ENCODE data around the gene CRHBP.
"Not testable (repeated sequence)": the region's sequence is repeated elsewhere in the genome, so short reads cannot be mapped to it uniquely, and the experiment has no call there.

CRHBP gene

DNA sequence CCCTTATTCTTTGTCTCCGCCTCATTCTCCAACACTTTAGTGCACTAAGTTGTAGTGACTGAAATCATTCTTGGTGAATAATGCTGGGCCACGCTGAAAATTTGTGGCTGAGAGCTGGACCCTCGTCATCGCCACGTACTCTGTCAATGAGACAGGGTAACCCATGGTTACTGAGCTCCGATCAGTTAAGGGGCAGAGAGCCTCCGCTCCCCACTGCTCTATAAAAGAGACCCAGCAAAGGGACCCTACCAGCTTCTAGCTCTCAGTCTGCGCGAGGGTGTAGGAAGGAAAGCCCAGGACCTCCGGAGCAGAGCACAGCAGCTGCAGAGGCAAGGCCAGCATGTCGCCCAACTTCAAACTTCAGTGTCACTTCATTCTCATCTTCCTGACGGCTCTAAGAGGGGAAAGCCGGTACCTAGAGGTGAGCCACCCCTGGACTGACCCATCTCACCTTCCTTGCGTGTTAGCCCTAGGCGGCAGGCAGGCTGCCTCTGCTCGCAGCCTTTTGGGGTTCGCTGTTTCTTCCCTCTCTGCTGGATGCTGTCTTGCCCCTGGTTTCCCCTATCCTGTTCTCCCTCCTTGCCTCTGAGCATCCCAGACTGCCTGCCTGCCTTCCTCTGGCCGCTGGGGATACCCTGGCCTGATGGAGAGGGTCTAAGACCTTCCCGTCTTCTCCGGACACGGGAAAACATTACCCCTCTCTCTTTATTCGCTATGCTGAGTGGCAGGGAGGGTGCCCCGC, at the start of gene CRHBP:
CRHBP (plus strand) TSS at position 251 of the 742 bp plus-strand sequence; CDS start at position 341, 90 bp downstream.
- DNase-seq (ENCODE audit: low read depth): no peak
- H3K4me3 ChIP-seq (ENCODE audit: low read length): no peak within 1 kb of the TSS
- TF ChIP-seq, protein P1, sequence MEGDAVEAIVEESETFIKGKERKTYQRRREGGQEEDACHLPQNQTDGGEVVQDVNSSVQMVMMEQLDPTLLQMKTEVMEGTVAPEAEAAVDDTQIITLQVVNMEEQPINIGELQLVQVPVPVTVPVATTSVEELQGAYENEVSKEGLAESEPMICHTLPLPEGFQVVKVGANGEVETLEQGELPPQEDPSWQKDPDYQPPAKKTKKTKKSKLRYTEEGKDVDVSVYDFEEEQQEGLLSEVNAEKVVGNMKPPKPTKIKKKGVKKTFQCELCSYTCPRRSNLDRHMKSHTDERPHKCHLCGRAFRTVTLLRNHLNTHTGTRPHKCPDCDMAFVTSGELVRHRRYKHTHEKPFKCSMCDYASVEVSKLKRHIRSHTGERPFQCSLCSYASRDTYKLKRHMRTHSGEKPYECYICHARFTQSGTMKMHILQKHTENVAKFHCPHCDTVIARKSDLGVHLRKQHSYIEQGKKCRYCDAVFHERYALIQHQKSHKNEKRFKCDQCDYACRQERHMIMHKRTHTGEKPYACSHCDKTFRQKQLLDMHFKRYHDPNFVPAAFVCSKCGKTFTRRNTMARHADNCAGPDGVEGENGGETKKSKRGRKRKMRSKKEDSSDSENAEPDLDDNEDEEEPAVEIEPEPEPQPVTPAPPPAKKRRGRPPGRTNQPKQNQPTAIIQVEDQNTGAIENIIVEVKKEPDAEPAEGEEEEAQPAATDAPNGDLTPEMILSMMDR (conservative IDR thresholded peaks at IDR 0.05; ENCODE audit: low read length): no peak

- no peak overlapping the region for H3K4me3 ChIP-seq (ENCODE audit: low read length)
- no peak for DNase-seq (ENCODE audit: low read depth)
- TF ChIP-seq, protein P1 (conservative IDR thresholded peaks at IDR 0.05; ENCODE audit: low read length): no peak
Measured at GRCh38 chr5:76908166-76908565, 44.7 kb upstream of the CRHBP start.

- not testable (repeated sequence) for DNase-seq (ENCODE audit: low read depth); H3K4me3 ChIP-seq (ENCODE audit: low read length)
Measured at GRCh38 chr5:76910344-76910933, 42.4 kb upstream of the CRHBP start.

DNA sequence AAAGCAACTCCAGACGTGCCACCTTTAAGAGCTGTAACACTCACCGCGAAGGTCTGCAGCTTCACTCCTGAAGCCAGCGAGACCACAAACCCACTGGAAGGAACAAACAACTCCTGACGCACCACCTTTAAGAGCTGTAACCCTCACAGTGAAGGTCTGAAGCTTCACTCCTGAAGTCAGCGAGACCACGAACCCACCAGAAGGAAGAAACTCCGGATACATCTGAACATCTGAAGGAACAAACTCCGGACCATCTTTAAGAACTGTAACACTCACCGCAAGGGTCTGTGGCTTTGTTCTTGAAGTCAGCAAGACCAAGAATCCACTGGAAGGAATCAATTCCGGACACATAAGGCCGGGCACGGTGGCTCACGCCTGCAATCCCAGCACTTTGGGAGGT, 38.2 kb upstream of the CRHBP start:
- DNase-seq (ENCODE audit: low read depth); H3K4me3 ChIP-seq (ENCODE audit: low read length): not testable (repeated sequence)

DNA sequence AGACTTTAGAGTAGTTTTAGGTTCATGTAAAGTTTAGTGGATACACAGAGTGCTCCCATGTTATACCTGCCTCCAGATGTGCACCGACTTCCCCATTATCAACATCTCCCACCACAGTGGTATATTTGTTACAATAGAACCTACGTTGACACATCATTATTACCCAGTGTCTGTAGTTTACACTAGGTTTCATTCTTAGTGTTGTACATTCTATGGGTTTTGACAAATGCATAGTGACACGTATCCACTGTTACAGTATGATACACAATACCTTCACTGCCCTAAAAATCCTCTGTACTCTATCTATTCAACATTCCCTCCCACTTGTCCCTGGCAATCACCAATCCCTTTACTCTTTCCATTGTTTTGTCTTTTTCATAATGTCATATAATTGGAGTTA, 34.3 kb upstream of the CRHBP start:
- no peak overlapping the region for H3K4me3 ChIP-seq (ENCODE audit: low read length)
- no peak for DNase-seq (ENCODE audit: low read depth)
- TF ChIP-seq, protein P1 (conservative IDR thresholded peaks at IDR 0.05; ENCODE audit: low read length): no peak

DNA sequence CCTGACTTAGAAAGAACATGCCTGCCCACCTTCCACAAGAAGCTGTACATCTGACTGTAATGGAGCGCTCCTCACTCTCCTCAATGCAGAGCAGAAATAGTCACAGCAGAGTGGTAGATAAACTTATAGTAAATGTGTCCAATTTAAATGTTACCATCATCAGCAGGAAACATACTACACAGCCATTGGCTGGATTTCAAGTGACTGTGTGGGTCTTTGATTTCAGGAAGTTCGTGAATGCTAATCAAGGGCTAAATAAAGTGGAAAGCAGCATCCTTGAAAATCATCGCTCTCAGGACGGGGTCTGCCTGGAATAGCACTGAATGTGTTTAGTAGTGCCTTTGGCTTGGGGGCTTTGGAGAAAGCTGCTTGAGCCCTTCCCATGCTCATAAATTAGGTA, 32.4 kb upstream of the CRHBP start:
- TF ChIP-seq, protein P1 (conservative IDR thresholded peaks at IDR 0.05; ENCODE audit: low read length): no peak
- H3K4me3 ChIP-seq (ENCODE audit: low read length): no peak overlapping the region
- DNase-seq (ENCODE audit: low read depth): no peak

- no peak for DNase-seq (ENCODE audit: low read depth)
- H3K4me3 ChIP-seq (ENCODE audit: low read length): no peak overlapping the region
- TF ChIP-seq, protein P1 (conservative IDR thresholded peaks at IDR 0.05; ENCODE audit: low read length): no peak
Measured at GRCh38 chr5:76926329-76927105, 26.3 kb upstream of the CRHBP start.

DNA sequence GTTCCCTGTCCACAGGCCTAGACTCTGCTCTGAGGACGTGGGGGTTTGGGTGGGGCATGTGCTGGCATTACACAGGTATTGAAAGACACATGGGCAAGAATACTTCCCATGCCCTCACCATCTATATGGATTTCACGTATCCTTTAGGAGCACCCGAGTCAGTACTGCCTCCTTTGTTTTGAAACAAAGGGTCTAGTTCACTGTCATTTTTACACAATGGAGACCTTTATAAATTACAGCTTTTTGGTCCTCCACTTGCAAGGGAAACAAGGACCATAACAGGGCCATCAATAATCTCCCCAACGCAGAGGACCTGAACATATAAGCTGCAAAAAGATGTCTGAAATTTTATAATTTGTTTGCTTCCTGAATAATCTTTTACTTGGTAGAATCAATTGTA, 24.9 kb upstream of the CRHBP start:
- DNase-seq (ENCODE audit: low read depth): no peak

More for the DNA sequence above, 24.9 kb upstream of the CRHBP start:
- TF ChIP-seq, protein P1 (conservative IDR thresholded peaks at IDR 0.05; ENCODE audit: low read length): no peak
- no peak overlapping the region for H3K4me3 ChIP-seq (ENCODE audit: low read length)
